Brain microvascular endothelial cell (primary cell): ENCODE data around the gene ACAA2.
"Not testable (repeated sequence)": the region's sequence is repeated elsewhere in the genome, so short reads cannot be mapped to it uniquely, and the experiment has no call there.

Experiments used
- DNase-seq: peaks from one replicate; pipeline ENCODE4 v3.0.0-alpha.2; 2020
- H3K27ac ChIP-seq: fragments of 250-450 bp; sonication (Bioruptor Pico); 2 replicates; pipeline ENCODE4 v1.5.1; 2020; ENCODE audit warnings: mild to moderate bottlenecking, moderate library complexity
- H3K27me3 ChIP-seq: fragments of 250-450 bp; sonication (Bioruptor Pico); replicated peaks from 2 replicates; pipeline ENCODE4 v1.5.1; 2020; ENCODE audit warnings: mild to moderate bottlenecking
- H3K36me3 ChIP-seq: fragments of 250-450 bp; sonication (Bioruptor Pico); replicated peaks from 2 replicates; pipeline ENCODE4 v1.5.1; 2020; ENCODE audit warnings: mild to moderate bottlenecking
- H3K4me3 ChIP-seq: 2 replicates; pipeline ENCODE4 v1.5.1; 2011; ENCODE audit warnings: low read depth, mild to moderate bottlenecking, control low read depth, low read length, moderate library complexity
- in situ Hi-C: cut with HindIII; loops from 2 replicates; pipeline ENCODE4 v1.10.0; 2017; ENCODE audit warnings: low sequenced_read_pairs, low pct_ligation_motif_present
- TF ChIP-seq, protein P1 (sequence below): IDR thresholded peaks from 2 replicates; pipeline ENCODE4 v1.5.1; 2011; ENCODE audit warnings: low read depth, mild to moderate bottlenecking, moderate library complexity, low read length, control low read depth, inconsistent platforms; ENCODE audit errors: missing control alignments

The ACAA2 gene

DNA sequence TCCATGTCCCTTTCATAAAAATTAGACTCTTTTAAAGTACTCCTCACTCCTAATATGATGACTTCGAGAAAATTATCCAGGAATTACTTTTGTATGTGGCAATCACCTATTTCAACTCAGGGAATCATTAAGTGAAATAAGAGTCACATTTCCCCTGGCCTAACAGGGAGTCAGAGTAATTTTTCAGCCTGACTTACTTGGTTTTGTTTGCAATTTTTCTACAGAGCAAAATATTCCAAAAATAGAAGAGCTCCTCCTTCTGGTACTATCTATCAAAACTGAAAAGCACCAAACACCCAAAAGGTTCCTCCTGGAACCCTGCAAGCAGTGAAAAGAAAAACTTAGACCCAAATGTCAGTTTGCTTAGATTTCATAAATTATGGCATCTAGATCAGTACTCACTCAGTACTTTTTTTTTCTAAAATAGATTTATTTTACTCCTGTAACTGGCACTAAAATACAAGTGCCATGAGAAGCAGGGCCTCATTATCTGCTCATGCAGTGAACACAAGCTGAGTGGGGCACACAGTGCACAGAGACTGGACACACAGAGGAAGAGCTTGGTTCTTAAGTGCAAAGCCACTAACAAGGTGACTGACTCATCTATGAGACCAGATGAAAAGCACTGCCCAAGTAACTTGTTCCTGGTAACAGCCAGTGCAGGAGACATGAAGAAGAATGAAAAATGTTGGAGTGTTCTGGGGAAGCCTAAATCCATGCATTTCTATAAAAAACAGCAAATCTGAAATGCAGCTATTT, 28.7 kb downstream of the ACAA2 start:
- TF ChIP-seq, protein P1, sequence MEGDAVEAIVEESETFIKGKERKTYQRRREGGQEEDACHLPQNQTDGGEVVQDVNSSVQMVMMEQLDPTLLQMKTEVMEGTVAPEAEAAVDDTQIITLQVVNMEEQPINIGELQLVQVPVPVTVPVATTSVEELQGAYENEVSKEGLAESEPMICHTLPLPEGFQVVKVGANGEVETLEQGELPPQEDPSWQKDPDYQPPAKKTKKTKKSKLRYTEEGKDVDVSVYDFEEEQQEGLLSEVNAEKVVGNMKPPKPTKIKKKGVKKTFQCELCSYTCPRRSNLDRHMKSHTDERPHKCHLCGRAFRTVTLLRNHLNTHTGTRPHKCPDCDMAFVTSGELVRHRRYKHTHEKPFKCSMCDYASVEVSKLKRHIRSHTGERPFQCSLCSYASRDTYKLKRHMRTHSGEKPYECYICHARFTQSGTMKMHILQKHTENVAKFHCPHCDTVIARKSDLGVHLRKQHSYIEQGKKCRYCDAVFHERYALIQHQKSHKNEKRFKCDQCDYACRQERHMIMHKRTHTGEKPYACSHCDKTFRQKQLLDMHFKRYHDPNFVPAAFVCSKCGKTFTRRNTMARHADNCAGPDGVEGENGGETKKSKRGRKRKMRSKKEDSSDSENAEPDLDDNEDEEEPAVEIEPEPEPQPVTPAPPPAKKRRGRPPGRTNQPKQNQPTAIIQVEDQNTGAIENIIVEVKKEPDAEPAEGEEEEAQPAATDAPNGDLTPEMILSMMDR: peak; percentile 28
- in situ Hi-C loops: no loop called here
- no peaks in the 10 kb centered on the region for H3K27me3 ChIP-seq
- H3K4me3 ChIP-seq: no peak overlapping the region
- DNase-seq: no peak
- no peak overlapping the region for H3K27ac ChIP-seq
- no peaks in the 10 kb centered on the region for H3K36me3 ChIP-seq

DNA sequence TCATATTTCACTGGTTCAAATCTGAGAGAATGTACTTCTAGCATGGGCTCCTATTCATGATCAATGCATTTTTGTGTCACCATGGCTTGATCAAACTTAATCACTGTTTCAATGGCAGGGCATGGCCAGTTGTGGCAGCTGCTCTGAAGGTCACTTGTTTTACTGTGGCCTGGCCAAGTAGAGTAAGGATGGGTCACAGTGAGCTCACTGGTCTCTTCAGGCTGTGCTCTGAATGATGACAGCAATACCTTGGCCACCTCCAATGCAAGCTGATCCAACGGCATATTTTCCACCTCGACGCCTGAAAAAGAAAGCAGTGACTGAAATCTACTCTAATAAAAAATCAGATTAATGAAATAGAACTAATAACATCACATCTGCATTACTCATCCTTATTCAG, 29.7 kb downstream of the ACAA2 start:
- H3K27ac ChIP-seq, in situ Hi-C loops: not testable (repeated sequence)

DNA sequence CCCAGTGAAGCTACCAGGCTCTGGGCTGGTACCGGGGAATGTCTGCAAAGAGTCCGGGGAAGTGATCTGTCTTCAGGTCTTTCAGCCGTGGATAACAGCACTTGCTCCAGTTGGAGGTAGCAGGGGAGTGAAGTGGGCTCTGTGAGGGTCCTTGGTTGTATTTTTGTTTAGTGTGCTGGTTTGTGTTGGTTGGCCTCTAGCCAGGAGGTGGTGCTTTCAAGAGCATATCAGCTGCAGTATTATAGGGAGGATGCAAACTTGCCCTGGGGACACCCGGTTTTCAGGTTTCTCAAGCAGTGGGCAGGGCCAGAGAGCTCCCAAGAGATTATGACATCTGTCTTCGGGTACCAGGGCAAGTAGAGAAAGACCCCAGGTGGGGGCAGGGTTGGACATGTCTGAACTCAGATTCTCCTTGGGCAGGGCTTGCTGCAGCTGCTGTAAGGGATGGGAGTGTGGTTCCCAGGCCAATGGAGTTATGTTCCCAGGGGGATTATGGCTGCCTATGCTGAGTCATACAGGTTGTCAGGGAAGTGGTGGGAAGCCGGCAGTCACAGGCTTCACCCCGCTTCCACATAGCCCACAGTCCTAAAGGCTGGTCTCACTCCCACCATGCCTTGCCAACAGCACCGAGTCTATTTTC, 34.4 kb downstream of the ACAA2 start:
- no peaks in the 10 kb centered on the region for H3K36me3 ChIP-seq
- H3K27ac ChIP-seq: no peak overlapping the region

More for the DNA sequence above, 29.7 kb downstream of the ACAA2 start:
- H3K27me3 ChIP-seq, H3K4me3 ChIP-seq, DNase-seq, H3K36me3 ChIP-seq: not testable (repeated sequence)

DNA sequence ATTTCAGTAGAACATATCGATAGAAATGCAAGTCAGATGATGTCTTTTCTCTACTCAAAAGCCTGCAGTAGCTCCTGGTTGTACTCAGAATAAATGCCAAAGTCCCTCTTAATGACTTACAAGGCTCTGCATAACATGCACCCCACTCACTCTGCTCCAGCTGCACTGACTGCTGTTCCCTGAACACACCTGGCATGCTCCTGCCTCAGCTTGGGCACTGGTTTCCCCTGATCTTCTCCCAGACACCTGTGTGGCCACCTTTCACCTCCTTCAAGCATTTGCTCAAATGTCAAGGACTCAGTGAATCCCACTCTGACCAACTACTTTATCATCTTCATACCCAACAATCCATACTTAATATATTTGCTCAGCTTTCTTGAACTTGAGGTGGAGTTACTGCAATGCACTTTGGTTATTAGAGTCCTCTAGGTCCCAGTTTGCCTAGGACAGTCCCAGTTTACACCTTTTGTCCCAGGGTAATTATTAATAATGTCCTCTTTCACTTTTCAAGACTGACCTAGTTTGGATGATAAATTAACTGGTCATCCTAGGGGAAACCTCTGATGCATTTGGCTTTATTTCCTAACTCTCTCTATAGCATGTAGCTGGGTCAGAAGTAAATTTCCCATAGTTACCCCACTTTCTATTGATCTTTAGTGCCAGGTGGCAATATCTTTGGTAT, 44.1 kb downstream of the ACAA2 start:
- in situ Hi-C loops: no loop called here
- no peak overlapping the region for H3K27ac ChIP-seq
- TF ChIP-seq, protein P1: no peak
- DNase-seq: no peak
- no peaks in the 10 kb centered on the region for H3K27me3 ChIP-seq
- no peaks in the 10 kb centered on the region for H3K36me3 ChIP-seq
- H3K4me3 ChIP-seq: no peak overlapping the region

More for the DNA sequence above, 34.4 kb downstream of the ACAA2 start:
- in situ Hi-C loops: no loop called here
- TF ChIP-seq, protein P1: no peak
- DNase-seq: peak; percentile 33
- no peaks in the 10 kb centered on the region for H3K27me3 ChIP-seq
- no peak overlapping the region for H3K4me3 ChIP-seq

DNA sequence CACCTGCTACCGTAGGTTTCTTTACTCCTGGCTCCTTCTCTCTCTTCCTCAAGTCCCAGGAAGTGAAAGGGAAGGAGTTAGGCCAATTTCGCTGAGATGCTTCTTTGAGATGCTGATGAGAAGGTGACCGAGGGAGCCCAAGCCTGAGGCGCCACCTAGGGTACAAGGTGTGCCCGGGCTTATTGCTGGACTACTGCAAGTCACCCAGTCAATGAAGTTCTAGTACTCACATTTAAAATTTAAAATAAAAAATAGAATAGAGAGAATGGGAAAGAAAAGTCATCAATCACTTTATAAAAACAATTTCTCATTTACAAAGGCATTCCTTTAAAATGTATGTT, 45.3 kb downstream of the ACAA2 start:
- in situ Hi-C loops: no loop called here
- TF ChIP-seq, protein P1: peak; percentile 90
- no peak overlapping the region for H3K27ac ChIP-seq
- H3K27me3 ChIP-seq: no peaks in the 10 kb centered on the region
- no peaks in the 10 kb centered on the region for H3K36me3 ChIP-seq
- H3K4me3 ChIP-seq: no peak overlapping the region
- DNase-seq: peak; percentile 52
